Effector memory CD8-positive, alpha-beta T cell (primary cell): ENCODE measurements around the gene UCK1.

Experiments
- ATAC-seq: fragments of 150-1000 bp; cut with Tn5 transposase; replicated peaks from 2 replicates; pipeline ENCODE4 v1.10.0; 2021; ENCODE audit warnings: mild to moderate bottlenecking, moderate library complexity
- DNase-seq, 3 experiments: peaks; one replicate each; pipeline ENCODE4 v3.0.0; 2021
- H3K27ac Mint-ChIP-seq, 2 donors: one replicate each; pipeline ENCODE4 v1.8.0; 2022; ENCODE audit warnings: mild to moderate bottlenecking in 2 of 2, mixed read lengths in 2 of 2, moderate library complexity in 2 of 2
- H3K27me3 Mint-ChIP-seq, 2 donors: one replicate each; pipeline ENCODE4 v1.8.0; 2022; ENCODE audit warnings: mixed read lengths in 2 of 2
- H3K36me3 Mint-ChIP-seq: one replicate; pipeline ENCODE4 v1.8.0; 2022; ENCODE audit warnings: mild to moderate bottlenecking, moderate library complexity, mixed read lengths; ENCODE audit not compliant: insufficient read depth
- H3K4me1 Mint-ChIP-seq, 2 donors: one replicate each; pipeline ENCODE4 v1.8.0; 2022; ENCODE audit warnings: low read depth in 2 of 2, mixed read lengths in 2 of 2
- H3K4me3 Mint-ChIP-seq, 2 donors: one replicate each; pipeline ENCODE4 v1.8.0; 2022; ENCODE audit warnings: mild to moderate bottlenecking in 2 of 2, mixed read lengths in 2 of 2, moderate library complexity in 2 of 2
- H3K9me3 Mint-ChIP-seq, 2 donors: one replicate each; pipeline ENCODE4 v1.8.0; 2022; ENCODE audit warnings: mixed read lengths in 2 of 2
- total RNA-seq, 9 experiments: gene quantifications; one replicate each; lab custom pipeline; 2026; lab: John Stamatoyannopoulos, UW

The UCK1 gene
- 20.8 to 41.0 (median 24.4) reads per million in 9 experiments for total RNA-seq

DNA sequence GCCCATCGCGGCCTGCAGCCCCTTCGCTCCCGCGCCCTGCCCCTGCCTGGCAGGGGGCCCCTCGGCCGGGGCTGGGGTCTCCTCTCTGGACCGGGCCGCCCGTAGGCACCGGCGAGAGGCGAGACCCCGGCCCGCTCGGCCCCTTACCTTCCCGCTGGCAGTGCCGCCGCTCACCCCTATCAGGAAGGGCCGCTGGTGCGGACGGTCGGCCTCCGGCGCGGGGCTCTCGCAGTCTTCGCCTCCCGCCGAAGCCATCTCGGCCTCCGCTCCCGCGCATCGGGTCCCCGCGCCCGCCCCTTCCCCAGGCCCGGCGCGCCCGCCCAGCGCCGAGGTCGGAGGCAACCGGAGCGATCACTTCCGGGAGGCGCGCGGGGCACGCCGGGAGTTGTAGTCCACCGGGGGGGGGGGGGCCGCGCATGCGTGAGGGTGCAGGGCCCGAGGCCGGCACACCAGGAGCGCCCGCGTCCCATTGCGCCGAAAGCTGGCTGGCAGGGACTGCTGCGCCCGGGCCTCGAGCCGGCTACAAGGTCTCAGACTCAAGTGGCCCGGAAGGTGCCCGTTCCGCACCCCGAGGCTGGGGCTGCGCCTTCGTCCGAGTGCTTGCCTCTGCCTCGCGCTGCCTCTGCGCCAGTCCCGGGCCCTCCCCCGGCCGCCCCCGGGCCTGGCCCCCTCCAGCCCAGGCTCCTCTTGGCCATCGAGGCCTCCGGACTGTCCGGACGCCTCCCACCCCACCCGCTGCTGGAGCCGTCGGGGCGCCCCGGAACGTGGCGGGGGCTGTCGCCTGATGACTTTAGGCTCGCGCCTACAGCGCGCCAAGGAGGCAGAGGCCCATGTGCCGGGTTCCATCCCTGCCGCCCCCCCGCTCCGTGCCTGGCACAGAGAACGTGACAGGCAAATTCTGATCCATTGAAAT is at the start of gene UCK1:
Gene UCK1, minus strand, starts transcription at position 344 of the 913 bp plus-strand sequence. Its CDS starts 89 bp downstream, at position 255.
- DNase-seq, result peak; percentile 52 to 59 (median 57)
- Mint-ChIP-seq H3K36me3 (peaks cover 20% of the 10 kb centered on the region), H3K4me1 (peaks cover 6 to 16% of the 10 kb centered on the region in 2 donors), H3K9me3 (no peaks in the 10 kb centered on the region), H3K27ac (peak within 1 kb of the TSS; percentile 54 to 65), H3K4me3 (peak within 1 kb of the TSS; percentile 65 to 74), H3K27me3 (no peaks in the 10 kb centered on the region)
- ATAC-seq, result peak; percentile 97

DNA sequence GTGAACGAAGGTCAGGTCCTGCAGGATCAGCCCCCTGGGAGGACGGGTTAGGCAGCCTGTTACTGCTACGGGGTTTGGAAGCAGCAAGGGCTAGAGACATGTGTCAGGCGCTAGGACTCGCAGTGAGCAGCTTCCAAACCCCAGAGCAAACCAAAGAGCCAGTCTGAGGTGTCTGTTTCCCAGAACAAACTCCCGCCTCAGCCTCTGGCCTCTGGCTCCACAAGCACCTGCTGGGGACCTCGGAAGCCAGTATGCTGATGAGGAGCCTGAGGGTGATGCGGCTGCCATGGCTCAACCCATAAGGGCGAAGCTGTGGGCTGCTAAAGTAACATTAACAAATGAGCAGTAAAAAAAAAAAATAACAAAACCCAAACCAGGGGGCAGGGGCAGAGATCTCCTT is 49.3 kb upstream of the UCK1 start:
- DNase-seq, result no peak
- no peak for ATAC-seq
- H3K36me3 Mint-ChIP-seq, result peaks cover 83% of the 10 kb centered on the region
- peaks cover 27 to 39% of the 10 kb centered on the region in 2 donors for H3K4me1 Mint-ChIP-seq
- no peak overlapping the region for H3K4me3 Mint-ChIP-seq
- H3K9me3 Mint-ChIP-seq, result no peaks in the 10 kb centered on the region
- peak overlapping the region in 1 of 2 donors; percentile 66 for H3K27ac Mint-ChIP-seq
- no peaks in the 10 kb centered on the region for H3K27me3 Mint-ChIP-seq

DNA sequence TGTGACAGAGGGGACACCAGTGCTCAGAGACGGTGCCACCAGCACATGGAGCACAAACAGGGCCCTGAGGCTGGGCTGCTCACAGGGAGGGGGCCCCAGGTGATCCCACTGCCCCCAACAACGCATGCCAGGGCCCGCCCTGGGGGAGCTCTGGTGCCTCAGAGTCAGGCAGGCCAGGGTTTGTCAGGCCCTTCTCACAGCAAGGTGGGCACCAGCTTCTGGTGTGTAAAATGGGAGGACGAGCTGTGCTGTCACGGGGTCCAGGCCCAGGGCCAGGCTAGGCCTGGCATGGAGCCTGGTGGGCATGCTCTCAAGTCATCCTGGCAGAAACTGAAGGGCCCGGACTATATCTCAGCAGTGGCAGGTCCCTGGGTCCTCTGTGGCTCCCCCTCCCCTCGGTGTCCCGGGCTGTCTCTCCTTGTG is 48.7 kb upstream of the UCK1 start:
- Mint-ChIP-seq H3K27ac (peak overlapping the region; percentile 86 to 93), H3K4me3 (peak overlapping the region in 1 of 2 donors; percentile 71), H3K36me3 (peaks cover 84% of the 10 kb centered on the region)

DNA sequence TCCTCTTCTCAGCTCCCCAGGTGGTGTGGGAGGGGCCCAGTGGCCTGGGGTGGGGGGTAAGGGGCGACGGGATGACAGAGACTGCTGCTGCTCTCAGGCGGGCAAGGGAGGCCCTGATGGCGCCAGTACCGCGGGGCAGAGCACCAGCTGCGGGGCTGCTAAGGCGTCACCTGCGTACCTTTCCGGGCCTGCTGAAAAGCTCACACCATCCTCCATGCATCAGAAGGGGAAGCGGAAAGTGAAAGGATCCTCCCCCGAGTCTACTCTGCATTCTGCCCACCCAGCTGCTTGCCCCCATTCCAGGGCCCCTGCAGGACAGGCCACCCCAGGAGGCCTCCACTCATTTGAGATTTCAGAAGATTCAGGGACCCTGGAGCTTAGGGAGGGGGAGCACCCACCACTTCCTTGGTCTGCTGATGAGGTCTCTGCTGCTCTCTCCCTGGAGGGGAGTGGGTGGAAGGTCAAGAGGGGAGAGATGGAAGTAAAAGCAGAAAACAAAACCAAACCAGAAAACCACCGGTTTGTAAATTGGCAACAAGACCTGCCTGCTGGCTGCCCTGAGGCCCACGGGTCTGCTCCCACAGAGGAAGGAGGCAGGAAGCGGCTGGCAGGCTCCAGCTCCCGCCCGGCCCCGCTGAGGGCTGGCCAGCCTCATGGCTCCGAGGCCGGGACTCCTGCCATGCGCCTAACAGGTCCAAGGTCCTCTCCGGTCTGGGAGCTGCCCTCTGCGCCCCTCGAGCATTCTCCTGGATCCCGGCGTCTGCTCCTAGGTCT is 47.9 kb upstream of the UCK1 start:
- H3K36me3 Mint-ChIP-seq, result peaks cover 84% of the 10 kb centered on the region
- H3K4me3 Mint-ChIP-seq, result peak overlapping the region; percentile 50 to 71
- ATAC-seq (peak; percentile 96), DNase-seq (peak; percentile 45 to 49 (median 47))
- H3K27ac Mint-ChIP-seq, result peak overlapping the region; percentile 86 to 93
- no peaks in the 10 kb centered on the region for H3K9me3 Mint-ChIP-seq
- H3K4me1 Mint-ChIP-seq, result peaks cover 16 to 28% of the 10 kb centered on the region in 2 donors
- no peaks in the 10 kb centered on the region for H3K27me3 Mint-ChIP-seq

More for the DNA sequence above, 48.7 kb upstream of the UCK1 start:
- ATAC-seq, result no peak
- H3K4me1 Mint-ChIP-seq, result peaks cover 22 to 33% of the 10 kb centered on the region in 2 donors
- no peaks in the 10 kb centered on the region for H3K9me3 Mint-ChIP-seq
- no peak for DNase-seq
- no peaks in the 10 kb centered on the region for H3K27me3 Mint-ChIP-seq

DNA sequence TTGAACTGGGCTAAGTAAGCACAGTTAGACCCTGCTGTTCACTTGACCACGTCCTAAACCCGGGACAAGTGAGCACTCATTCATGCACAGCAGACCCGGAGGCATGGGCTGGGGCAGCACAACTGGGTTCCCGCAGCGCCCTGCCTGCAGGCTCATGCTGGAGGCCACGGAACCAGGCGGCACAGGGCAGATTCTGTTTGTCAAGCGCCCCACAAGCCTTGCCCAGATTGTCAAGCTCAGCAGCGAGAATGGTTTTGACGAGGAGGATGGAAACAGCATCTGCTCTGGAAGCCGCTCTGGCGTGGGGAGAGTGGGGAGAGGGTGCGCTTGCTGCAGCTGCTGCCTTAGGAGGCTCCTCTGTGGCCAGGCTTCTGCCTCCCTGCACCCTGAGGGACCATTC is 47.0 kb upstream of the UCK1 start:
- ATAC-seq (no peak), DNase-seq (no peak)
- H3K36me3 Mint-ChIP-seq, result peaks cover 83% of the 10 kb centered on the region
- peak overlapping the region; percentile 50 to 71 for H3K4me3 Mint-ChIP-seq
- peak overlapping the region; percentile 86 to 93 for H3K27ac Mint-ChIP-seq
- H3K4me1 Mint-ChIP-seq, result peaks cover 16 to 23% of the 10 kb centered on the region in 2 donors
- H3K9me3 Mint-ChIP-seq, result no peaks in the 10 kb centered on the region
- no peaks in the 10 kb centered on the region for H3K27me3 Mint-ChIP-seq

DNA sequence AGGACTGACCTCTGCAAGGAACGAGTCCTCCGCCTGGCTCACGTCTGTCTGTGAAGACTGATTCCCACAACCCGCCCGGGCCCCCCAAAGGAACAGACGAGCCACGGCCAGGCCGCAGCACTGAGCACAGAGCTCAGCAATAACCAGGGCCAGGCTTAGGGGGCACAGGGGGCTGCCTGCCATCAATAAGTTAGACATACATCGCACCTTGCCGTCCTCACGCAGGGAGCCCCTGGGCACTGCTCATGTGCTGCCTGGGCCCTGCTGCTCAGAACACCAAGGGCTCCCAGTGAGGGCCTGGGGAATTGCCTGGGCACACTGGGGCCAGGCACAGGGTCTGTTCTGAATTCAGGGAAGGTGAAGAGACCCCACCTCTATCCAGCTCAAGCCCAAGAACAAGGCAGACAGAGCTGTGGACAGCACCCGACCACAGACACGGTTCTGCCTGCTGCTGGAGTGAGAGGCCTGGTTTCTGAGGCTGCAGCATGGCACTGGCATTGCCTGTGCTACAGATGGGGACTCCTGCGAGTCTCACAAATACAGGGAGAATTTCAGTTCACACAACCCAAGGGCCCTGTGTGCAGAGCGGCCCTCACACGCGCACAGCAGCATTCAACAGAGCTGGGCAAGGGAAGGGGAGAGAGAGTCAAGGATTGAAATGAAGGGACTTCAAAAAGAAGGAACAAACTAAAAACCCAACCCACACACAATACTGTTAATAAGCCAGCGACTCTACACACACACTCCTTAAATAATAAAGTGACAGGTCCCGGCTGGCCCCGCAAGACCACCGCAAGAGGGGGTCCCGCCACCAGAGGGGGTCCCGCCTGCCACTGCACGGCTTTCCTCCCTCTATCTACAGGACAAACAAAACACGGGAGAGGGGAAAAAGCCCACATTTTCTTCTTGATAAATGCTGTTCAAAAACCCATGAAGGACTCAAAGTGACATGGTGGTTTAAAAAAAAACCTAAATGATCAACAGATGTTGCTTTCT is 46.2 kb upstream of the UCK1 start:
- Mint-ChIP-seq H3K36me3 (peaks cover 82% of the 10 kb centered on the region), H3K27me3 (no peaks in the 10 kb centered on the region), H3K27ac (peak overlapping the region; percentile 86 to 93), H3K4me1 (peaks cover 16 to 23% of the 10 kb centered on the region in 2 donors), H3K4me3 (peak overlapping the region in 1 of 2 donors; percentile 71), H3K9me3 (no peaks in the 10 kb centered on the region)
- DNase-seq (no peak), ATAC-seq (no peak)

DNA sequence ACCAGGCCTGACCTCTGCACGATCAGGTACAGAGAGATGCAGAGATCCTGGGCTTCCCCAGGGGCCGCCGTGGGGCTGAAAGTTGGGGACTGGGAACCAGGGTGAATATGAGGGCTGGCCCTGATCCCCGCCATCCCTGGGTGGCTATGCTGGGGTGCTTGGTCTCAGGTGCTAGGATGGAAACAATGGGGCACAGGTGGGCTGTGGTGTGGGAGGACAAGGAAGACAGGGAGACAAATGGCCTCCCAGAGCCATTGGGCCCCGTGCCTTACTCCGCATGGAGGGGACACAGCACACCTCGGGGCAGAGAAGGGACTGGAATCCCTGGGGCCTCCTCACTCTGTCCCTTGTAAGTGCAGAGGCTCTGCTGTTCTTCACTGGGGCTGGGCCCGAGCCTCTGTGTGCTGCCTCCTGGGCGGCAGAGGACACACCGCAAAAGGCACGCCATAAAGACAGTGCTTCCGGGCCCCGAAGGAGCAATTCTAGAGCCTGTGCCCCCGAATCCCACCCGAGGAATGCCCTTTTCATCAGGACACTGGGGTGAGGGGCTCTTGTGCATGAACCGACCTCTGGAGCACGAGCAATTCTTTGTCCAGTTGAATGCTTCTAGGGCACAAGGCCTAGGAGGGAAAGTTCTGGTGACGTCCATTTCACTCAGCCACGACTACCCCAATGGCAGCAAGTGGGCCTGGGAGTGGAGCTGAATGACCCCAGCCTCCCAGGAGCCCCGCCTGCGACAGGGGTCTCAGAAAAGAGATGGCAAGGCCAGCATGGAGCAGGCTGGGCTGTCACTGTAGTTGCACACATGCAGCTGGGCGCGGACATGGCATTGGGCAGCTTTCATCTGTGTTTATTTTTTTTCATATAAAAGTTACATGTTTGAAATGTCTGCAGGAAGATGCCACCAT is 45.1 kb upstream of the UCK1 start:
- Mint-ChIP-seq H3K4me1 (peaks cover 16 to 24% of the 10 kb centered on the region in 2 donors), H3K9me3 (no peaks in the 10 kb centered on the region), H3K36me3 (peaks cover 78% of the 10 kb centered on the region), H3K27me3 (no peaks in the 10 kb centered on the region), H3K27ac (peak overlapping the region in 1 of 2 donors; percentile 17), H3K4me3 (peak overlapping the region in 1 of 2 donors; percentile 23)
- ATAC-seq (no peak), DNase-seq (no peak)

DNA sequence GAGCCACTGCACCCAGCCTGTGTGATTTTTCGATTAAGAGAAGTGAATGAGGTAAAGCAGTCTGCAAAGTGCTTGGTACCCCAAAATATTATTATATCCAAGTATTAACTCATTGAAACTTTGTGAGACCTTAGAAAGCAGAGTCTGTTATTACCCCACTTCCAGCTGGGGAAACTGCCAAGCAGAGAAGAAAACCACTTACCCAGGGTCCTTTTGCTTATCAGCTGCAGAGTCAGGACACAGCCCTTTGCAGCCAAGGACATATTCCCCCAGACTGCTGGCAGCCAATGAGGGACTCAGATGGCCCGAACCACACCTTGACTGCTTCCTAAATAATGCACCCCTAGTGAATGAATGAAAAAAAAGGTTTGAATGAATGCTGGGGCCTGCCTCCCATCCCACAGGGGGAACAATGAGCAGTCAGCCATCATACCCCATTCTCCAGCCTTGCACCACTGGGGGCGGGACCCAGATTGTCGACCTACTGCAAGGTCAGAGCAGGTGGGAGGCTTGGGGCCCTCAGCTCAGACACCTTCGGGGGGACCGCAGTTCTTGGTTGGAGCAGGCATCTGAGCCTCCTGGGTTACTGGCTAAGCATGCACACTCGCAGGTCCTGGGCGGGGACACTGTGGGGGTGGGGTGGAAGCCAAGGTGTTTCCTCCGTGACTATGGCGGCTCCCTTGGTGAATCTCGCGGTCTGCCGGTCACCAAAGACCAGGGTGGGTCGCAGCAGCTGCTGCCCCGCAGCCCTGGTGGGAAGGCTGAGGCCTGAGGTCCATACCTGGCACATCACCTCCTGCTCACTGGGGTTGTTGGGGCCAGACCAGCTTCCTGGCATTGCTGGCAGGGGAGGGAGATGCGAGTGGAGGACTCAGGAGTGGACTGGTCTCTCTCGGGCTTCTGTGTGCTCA is 43.9 kb upstream of the UCK1 start:
- H3K27me3 Mint-ChIP-seq, result no peaks in the 10 kb centered on the region
- H3K36me3 Mint-ChIP-seq, result peaks cover 73% of the 10 kb centered on the region
- H3K27ac Mint-ChIP-seq, result peak overlapping the region; percentile 17 to 51
- peaks cover 16 to 27% of the 10 kb centered on the region in 2 donors for H3K4me1 Mint-ChIP-seq
- ATAC-seq (no peak), DNase-seq (no peak)
- no peaks in the 10 kb centered on the region for H3K9me3 Mint-ChIP-seq
- no peak overlapping the region for H3K4me3 Mint-ChIP-seq

DNA sequence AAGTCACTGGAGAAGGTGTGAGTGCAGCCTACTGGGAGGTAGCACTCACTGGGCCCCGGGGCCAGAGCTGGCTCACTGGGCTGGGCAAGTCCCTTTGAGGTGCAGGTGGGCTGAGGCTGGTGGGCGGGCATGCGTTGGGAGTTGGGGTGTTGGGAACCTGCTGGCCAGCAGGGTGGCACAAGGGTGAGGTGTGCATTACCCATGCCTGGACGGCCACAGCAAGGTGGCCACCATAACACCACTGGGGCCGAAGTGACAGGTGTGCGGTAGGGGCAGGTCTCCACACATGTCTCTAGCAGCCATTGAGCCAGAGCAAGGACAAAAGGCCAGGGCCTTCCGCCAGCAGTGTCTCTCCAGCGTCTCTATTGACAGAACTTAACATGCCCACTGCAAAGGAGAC is 36.8 kb upstream of the UCK1 start:
- Mint-ChIP-seq H3K27me3 (no peaks in the 10 kb centered on the region), H3K36me3 (peaks cover 36% of the 10 kb centered on the region), H3K27ac (peak overlapping the region in 1 of 2 donors; percentile 10), H3K4me1 (peaks cover 0 to 4% of the 10 kb centered on the region in 2 donors), H3K9me3 (no peaks in the 10 kb centered on the region), H3K4me3 (no peak overlapping the region)
- ATAC-seq, result no peak
- no peak for DNase-seq

DNA sequence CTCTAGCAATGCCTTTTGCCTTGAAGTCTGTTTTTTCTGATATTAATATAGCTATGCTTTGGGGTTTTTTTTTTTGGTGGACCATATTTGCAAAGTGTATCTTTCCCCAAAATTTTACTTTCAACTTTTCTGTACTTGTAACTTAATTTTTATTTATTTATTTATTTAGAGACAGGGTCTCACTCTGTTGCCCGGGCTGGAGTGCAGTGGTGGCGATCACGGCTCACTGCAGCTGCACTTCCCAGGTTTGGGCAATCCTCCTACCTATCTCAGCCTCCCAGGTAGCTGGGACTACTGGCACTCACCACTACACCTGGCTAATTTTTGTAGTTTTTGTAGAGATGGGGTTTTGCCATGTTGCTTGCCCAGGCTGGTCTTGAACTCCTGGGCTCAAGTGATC is 35.1 kb upstream of the UCK1 start:
- ATAC-seq (no peak), DNase-seq (no peak)
- no peaks in the 10 kb centered on the region for H3K27me3 Mint-ChIP-seq
- H3K9me3 Mint-ChIP-seq, result no peaks in the 10 kb centered on the region
- H3K27ac Mint-ChIP-seq, result no peak overlapping the region
- peaks cover 0 to 2% of the 10 kb centered on the region in 2 donors for H3K4me1 Mint-ChIP-seq
- H3K36me3 Mint-ChIP-seq, result peaks cover 34% of the 10 kb centered on the region
- H3K4me3 Mint-ChIP-seq, result no peak overlapping the region

DNA sequence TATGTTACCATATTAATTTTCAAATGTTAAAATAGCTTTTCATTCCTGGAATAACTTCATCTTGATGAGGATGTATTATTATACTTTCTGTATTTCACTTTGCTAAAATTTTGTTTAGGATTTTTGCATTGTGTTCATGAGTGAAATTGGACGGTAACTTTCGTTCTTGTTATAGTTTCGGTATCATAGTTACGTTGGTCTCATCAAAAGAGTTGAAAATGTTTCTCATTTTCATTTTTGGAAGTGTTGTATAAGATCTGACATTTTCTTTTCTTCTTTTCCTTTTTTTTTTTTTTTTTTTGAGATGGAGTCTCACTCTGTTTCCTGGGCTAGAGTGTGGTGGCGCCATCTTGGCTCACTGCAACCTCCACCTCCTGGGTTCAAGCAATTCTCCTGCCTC is 34.3 kb upstream of the UCK1 start:
- Mint-ChIP-seq H3K9me3 (no peaks in the 10 kb centered on the region), H3K27ac (no peak overlapping the region), H3K4me1 (peaks cover 0 to 2% of the 10 kb centered on the region in 2 donors), H3K27me3 (no peaks in the 10 kb centered on the region), H3K36me3 (peaks cover 31% of the 10 kb centered on the region), H3K4me3 (no peak overlapping the region)
- ATAC-seq, result no peak
- DNase-seq, result no peak
